T-helper 22 cell (primary cell): ENCODE data around the gene SLC12A2.

Experiments used
- DNase-seq: peaks from one replicate; pipeline ENCODE4 v3.0.0-alpha.2; 2020; ENCODE audit warnings: low read depth

Gene SLC12A2

GRCh38 chr5:128083033-128083810, at the start of gene SLC12A2:
Gene SLC12A2 (plus strand): TSS chr5:128083766. CDS start chr5:128083955, 189 bp downstream.
- DNase-seq = peak; percentile 87

GRCh38 chr5:128035689-128036088, 47.9 kb upstream of the SLC12A2 start:
- DNase-seq = no peak

DNA sequence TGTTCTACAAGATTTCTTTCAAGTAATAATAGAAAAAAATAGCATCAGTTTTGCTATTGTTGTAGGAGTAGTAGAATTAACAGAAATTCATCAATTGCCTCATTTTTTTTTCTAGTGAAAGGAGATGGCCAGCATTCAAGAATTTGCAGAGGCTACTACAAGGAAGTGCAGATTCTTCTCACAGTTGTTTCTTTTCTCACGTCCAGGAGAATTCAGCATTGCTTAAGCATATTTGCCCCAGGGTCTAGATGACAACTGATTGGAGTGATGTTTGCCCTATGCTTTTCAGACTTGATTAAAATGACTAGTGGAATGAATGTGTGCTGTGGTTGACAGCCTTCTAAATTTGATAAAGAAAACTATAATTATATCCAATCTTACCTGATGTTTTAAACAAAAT, 46.6 kb upstream of the SLC12A2 start:
- DNase-seq = no peak

DNA sequence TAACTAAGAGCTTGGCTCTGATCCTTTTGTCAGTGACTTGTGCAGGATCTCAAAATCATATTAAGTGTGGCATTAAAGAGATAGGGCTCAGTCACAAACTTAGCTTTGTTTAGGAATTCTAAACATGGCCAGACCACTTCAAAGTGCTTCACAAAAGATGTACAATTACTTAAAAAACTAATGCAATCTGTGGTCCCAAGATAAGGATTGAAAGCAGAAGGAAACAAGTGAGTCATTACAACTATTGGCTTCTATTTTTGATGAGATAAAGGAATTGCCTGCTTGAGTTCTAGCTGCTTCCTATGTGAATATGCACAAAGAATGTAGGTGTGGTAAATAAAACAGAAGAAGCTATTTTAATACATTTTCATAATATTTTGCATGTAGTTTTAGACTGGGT, 44.9 kb upstream of the SLC12A2 start:
- no peak for DNase-seq

DNA sequence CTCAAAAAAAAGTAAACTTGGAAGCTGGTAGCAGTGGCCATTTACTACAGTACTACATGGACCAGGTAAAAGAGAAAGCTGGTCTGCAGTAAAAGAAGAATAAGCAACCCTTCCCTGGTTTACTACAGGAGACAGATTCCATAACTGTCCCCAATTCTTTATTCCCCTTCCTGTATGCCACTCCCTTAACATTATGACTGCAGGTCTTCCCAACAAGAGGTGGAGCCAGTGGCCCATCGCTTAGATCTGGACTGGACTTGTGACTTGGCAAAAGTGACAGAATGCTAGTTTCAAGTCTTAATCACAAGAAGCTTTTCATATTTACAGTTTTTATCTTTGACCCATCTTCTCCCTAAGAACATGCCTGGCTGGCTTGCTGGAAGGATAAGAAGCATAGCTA, 42.6 kb upstream of the SLC12A2 start:
- DNase-seq = no peak

DNA sequence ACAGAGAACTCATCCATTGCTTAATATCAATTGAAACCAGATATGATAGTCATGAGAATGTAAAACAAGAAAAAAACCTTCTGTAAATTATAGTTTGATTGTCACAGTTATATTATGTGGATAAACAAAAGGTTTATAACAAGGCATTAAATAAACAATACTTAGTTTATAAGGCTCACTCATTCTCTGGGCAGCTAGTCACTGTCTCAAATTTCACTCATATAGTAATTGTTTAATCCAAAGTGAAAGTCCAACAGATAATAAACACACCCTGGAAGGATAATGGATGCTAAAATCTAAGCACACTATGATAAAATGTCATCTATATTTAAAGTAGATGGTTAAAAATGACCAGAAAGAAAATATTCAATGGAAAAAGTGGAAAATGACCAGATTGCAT, 30.8 kb upstream of the SLC12A2 start:
- DNase-seq = no peak

- DNase-seq = no peak
These were observed 30.1 kb upstream of the SLC12A2 start for GRCh38 chr5:128053291-128053954.

- DNase-seq = no peak
These were observed 22.8 kb upstream of the SLC12A2 start for GRCh38 chr5:128060644-128061385.

GRCh38 chr5:128062172-128062746, 21.3 kb upstream of the SLC12A2 start:
- DNase-seq = no peak

DNA sequence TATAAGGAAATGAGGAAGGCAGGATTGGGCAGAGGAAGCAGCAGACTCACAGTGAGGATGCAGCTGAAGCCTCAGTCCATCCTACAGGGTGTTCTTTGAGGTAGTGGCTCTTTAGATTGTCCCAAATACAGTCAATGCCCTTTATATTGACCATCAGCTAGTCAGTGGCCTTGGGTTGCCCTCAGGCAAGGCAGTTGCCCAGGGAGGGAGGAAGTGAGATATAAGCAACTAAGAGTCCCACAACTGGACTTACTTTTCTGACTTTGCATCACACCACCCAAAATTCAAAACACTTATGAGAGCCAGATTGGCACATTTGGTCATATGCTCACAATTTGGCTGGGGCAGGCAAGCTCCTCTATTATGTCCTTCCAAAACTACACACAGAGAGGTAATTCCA, 9.4 kb upstream of the SLC12A2 start:
- no peak for DNase-seq

GRCh38 chr5:128074953-128075352, 8.6 kb upstream of the SLC12A2 start:
- no peak for DNase-seq

DNA sequence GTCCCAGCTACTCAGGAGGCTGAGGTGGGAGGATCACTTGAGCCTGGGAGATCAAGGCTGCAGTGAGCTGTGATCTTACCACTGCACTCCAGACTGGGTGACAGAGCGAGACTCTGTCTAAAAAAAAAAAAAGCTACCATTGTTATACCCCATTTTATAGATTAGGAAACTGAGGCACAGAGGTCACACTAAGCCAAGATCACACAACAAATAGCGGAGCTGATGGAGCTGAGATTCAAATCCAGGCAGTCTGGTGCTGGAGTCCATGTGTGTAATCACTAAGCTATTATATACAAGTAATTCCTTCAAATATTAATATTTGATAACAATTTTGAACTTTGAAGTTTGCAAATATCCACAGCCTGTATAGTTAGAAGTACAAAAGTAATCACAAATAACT, 6.0 kb upstream of the SLC12A2 start:
- no peak for DNase-seq

DNA sequence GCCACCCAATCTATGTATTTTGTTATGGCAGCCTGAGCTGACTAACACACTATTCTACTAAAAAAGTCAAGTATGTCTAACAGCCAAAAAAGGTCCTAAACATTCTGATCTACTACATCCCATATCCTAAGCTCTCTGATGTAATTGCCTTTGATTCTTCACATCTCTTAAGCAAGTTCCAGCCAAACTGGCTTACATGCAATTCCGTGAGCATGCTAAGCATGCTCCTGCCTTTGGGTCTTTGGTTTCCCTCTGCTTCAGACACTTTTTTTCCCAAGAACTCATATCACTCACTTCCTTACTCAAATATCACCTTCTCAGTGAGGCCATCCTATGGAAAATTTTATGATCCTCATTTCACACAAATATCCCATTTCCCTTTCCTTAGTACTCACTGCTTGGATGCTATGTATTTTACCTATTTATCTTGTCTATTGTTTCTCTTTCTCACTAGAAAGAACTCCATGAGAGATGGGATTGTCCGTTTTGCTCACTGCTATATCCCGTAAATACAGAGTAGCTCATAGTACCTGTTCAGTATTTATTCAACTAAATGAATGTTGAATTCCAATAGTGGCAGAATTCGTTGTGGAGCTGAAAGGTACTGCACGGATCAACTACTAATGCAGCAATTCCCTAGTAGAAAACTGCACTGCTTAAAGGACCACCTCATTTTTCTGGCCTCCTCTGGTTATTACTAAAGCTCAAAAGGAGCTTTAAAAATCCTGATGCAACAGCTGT, 2.3 kb upstream of the SLC12A2 start:
- DNase-seq = no peak

DNA sequence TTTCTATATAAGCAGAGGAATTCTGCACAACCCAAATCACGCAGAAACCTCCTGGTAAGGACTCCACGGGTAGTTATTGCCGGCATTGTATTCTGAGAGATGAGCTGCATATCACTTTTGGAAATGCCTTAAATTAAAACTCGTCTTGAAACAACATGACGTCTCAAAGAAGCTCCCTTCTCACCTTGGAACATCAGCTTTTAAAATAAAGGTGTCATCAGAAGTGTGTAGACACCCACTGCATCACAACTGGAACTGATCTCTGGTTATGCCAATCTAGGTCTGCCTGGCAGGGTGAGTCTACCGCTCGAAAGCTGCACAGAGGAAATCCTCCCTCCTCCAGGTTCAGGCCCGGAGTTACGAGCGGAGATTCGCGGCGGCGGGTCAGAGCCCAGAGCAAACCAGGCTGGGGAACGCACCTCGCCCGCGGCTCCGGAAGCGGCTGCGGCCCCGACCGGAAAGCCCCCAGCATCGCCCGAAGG, 974 bp upstream of the SLC12A2 start:
- DNase-seq = no peak

DNA sequence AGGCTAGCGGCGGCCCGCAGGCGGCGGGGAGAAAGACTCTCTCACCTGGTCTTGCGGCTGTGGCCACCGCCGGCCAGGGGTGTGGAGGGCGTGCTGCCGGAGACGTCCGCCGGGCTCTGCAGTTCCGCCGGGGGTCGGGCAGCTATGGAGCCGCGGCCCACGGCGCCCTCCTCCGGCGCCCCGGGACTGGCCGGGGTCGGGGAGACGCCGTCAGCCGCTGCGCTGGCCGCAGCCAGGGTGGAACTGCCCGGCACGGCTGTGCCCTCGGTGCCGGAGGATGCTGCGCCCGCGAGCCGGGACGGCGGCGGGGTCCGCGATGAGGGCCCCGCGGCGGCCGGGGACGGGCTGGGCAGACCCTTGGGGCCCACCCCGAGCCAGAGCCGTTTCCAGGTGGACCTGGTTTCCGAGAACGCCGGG, 253 bp downstream of the SLC12A2 start:
- no peak for DNase-seq

- DNase-seq = peak; percentile 4
These were observed 932 bp downstream of the SLC12A2 start for GRCh38 chr5:128084228-128085167.

- no peak for DNase-seq
These were observed 1.8 kb downstream of the SLC12A2 start for GRCh38 chr5:128085413-128085812.

DNA sequence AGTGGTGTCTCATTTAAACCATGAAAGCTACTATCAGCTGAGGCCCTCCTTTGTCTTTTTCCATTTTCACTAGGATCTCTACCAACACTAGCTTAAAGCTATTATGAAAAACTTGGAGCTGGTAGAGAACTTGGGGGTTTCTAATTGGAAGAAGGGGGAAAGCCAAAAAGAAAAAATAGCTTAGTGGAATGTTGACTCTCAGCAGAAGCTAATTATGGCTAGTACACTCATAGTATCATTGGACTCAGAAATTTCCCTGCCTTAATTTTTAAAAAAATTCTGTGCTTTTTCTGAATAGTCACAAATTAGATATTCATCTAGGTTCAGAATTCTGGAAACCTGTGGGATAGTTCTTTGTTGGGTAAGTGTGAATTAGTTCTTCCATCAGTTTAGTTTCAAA, 8.0 kb downstream of the SLC12A2 start:
- no peak for DNase-seq

GRCh38 chr5:128092144-128092543, 8.6 kb downstream of the SLC12A2 start:
- no peak for DNase-seq

DNA sequence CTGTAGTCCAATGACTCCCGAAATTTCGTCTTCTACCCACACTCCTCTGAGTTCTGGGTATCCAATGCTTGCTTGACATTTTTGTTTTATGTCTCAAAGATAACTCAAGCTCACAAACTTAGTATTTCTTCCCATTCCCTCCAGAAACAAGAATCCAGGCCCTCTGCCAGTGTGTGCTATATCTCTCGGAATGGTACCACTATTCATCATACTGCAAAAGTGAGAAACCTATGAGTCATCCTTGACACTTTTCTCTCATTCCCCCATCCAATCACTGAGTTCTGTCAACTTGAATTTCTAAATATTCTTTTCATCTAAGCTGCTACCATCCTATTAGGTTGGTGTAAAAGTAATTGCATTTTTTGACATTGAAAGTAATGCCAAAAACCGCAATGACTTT, 9.8 kb downstream of the SLC12A2 start:
- no peak for DNase-seq

DNA sequence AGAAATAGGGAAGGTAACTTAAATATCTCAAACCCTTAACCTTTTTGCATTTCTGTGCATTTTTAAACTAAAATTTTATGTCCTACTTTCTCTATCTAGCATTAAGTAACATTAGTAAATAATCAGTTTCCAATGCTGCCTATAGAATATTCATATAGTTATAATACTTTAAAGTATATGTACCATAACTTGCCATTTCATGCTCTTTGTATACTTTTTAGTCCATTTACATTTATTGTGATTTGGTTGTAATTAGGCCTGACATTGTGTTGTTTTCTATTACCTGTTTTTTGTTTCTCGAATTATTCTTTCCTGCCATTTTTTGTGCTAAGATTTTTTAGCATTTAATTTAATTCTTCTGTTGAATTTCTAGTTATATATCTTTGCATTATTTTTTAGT, 13.7 kb downstream of the SLC12A2 start:
- no peak for DNase-seq
